Measurements from ENCODE around the gene BPHL. TPM values are rescaled to one million over a fixed set of nuclear protein-coding genes. Genes with fewer than 3 reads are reported as not detected.

The BPHL gene
- polyA plus RNA-seq, 1 donor (not counting 4 experiments of a cell fraction or from before 2014, with no cell fraction given), result 21.9 TPM

GRCh38 chr6:3108746-3109414 lies 9.6 kb upstream of the BPHL start:
- dilution Hi-C loops (cut with MboI; ENCODE audit: extremely low pct_ligation_motif_present, low sequenced_read_pairs), result no loop called here
- no peak for FAIRE-seq

GRCh38 chr6:3109761-3110160 lies 8.8 kb upstream of the BPHL start:
- Histone ChIP-seq H3K9me3 (ENCODE audit: control insufficient read depth, low read depth, low read length) (no peaks in the 10 kb centered on the region), H3K79me2 (ENCODE audit: control insufficient read depth, insufficient read depth, low read length) (no peaks in the 10 kb centered on the region), H3K36me3 (ENCODE audit: control insufficient read depth in 2 of 2, extremely low read depth in 1 of 2, insufficient read depth in 2 of 2, low read length in 2 of 2) (peaks cover 25 to 26% of the 10 kb centered on the region in 2 experiments), H3K9me1 (ENCODE audit: control insufficient read depth, extremely low read depth, insufficient read depth, low read length) (no peaks in the 10 kb centered on the region), H3K4me3 (ENCODE audit: control insufficient read depth in 2 of 3, extremely low read depth in 1 of 3, insufficient read depth in 2 of 3, low read depth in 1 of 3, low read length in 3 of 3) (no peak overlapping the region), H3K4me2 (ENCODE audit: control insufficient read depth, extremely low read depth, insufficient read depth, low read depth, low read length) (peak overlapping the region; percentile 20), H2AFZ (ENCODE audit: control insufficient read depth, low read length) (no peak overlapping the region), H3K9ac (ENCODE audit: control insufficient read depth, extremely low read depth, insufficient read depth, low read length) (peak overlapping the region; percentile 3), H4K20me1 (ENCODE audit: control insufficient read depth, extremely low read depth, insufficient read depth, low read length) (no peaks in the 10 kb centered on the region), H3K27me3 (ENCODE audit: control insufficient read depth, extremely low read depth, insufficient read depth, low read length) (no peaks in the 10 kb centered on the region), H3K4me1 (ENCODE audit: control insufficient read depth, extremely low read depth, insufficient read depth, low read length) (peaks cover 8% of the 10 kb centered on the region), H3K27ac (ENCODE audit: control insufficient read depth, insufficient read depth, low read length) (no peak overlapping the region)
- DNase-seq (ENCODE audit: low read depth, low spot score), result peak; percentile 56
- dilution Hi-C loops (cut with MboI; ENCODE audit: extremely low pct_ligation_motif_present, low sequenced_read_pairs), result no loop called here
- TF ChIP-seq CTCF (optimal IDR thresholded peaks at IDR 0.05 in 1 of 3, IDR thresholded peaks at IDR 0.05 in 1 of 3, conservative IDR thresholded peaks at IDR 0.05 in 1 of 3; ENCODE audit: extremely low read depth in 1 of 3, insufficient read depth in 2 of 3, low read length in 3 of 3), result no peak
- no peak for TF ChIP-seq EZH2 (IDR thresholded peaks at IDR 0.05; ENCODE audit: low read length)
- peak; percentile 92 for FAIRE-seq

More at GRCh38 chr6:3108746-3109414, 9.6 kb upstream of the BPHL start:
- Histone ChIP-seq H4K20me1 (ENCODE audit: control insufficient read depth, extremely low read depth, insufficient read depth, low read length) (no peaks in the 10 kb centered on the region), H3K27me3 (ENCODE audit: control insufficient read depth, extremely low read depth, insufficient read depth, low read length) (no peaks in the 10 kb centered on the region), H3K9me3 (ENCODE audit: control insufficient read depth, low read depth, low read length) (no peaks in the 10 kb centered on the region), H2AFZ (ENCODE audit: control insufficient read depth, low read length) (no peak overlapping the region), H3K9ac (ENCODE audit: control insufficient read depth, extremely low read depth, insufficient read depth, low read length) (no peak overlapping the region), H3K4me2 (ENCODE audit: control insufficient read depth, extremely low read depth, insufficient read depth, low read depth, low read length) (no peak overlapping the region), H3K27ac (ENCODE audit: control insufficient read depth, insufficient read depth, low read length) (no peak overlapping the region), H3K9me1 (ENCODE audit: control insufficient read depth, extremely low read depth, insufficient read depth, low read length) (no peaks in the 10 kb centered on the region), H3K4me3 (ENCODE audit: control insufficient read depth in 2 of 3, extremely low read depth in 1 of 3, insufficient read depth in 2 of 3, low read depth in 1 of 3, low read length in 3 of 3) (no peak overlapping the region), H3K79me2 (ENCODE audit: control insufficient read depth, insufficient read depth, low read length) (no peaks in the 10 kb centered on the region), H3K4me1 (ENCODE audit: control insufficient read depth, extremely low read depth, insufficient read depth, low read length) (peaks cover 8% of the 10 kb centered on the region), H3K36me3 (ENCODE audit: control insufficient read depth in 2 of 2, extremely low read depth in 1 of 2, insufficient read depth in 2 of 2, low read length in 2 of 2) (peaks cover 22 to 28% of the 10 kb centered on the region in 2 experiments)
- no peak for DNase-seq (ENCODE audit: low read depth, low spot score)
- no peak for TF ChIP-seq EZH2 (IDR thresholded peaks at IDR 0.05; ENCODE audit: low read length)
- no peak for TF ChIP-seq CTCF (optimal IDR thresholded peaks at IDR 0.05 in 1 of 3, IDR thresholded peaks at IDR 0.05 in 1 of 3, conservative IDR thresholded peaks at IDR 0.05 in 1 of 3; ENCODE audit: extremely low read depth in 1 of 3, insufficient read depth in 2 of 3, low read length in 3 of 3)
